Fibroblast of lung (primary cell): ENCODE results near the gene GRK5. TPM values are rescaled to one million over a fixed set of nuclear protein-coding genes. Genes with fewer than 3 reads are reported as not detected.

ENCODE experiments used
- DNase-seq, 2 donors: peaks; one replicate each; pipeline versions ENCODE4 v3.0.0 to v3.0.0-alpha.2; 2010; ENCODE audit warnings: low read depth in 2 of 2
- H2AFZ ChIP-seq: 2 replicates; pipeline ENCODE4 v1.5.1; 2012; ENCODE audit warnings: low read length, control low read depth, inconsistent platforms
- H3K27ac ChIP-seq: 2 replicates; pipeline ENCODE4 v1.5.1; 2011; ENCODE audit warnings: low read length, control low read depth; ENCODE audit not compliant: insufficient read depth
- H3K27me3 ChIP-seq: 2 replicates; pipeline ENCODE4 v1.5.1; 2011; ENCODE audit warnings: mild to moderate bottlenecking, low read length; ENCODE audit not compliant: control insufficient read depth, insufficient read depth
- H3K36me3 ChIP-seq: 2 replicates; pipeline ENCODE4 v1.5.1; 2011; ENCODE audit warnings: low read length; ENCODE audit not compliant: control insufficient read depth, insufficient read depth
- H3K4me1 ChIP-seq: 2 replicates; pipeline ENCODE4 v1.5.1; 2011; ENCODE audit warnings: low read length; ENCODE audit not compliant: control insufficient read depth, insufficient read depth; ENCODE audit errors: extremely low read depth
- H3K4me2 ChIP-seq: 2 replicates; pipeline ENCODE4 v1.5.1; 2011; ENCODE audit warnings: low read length, control low read depth; ENCODE audit not compliant: insufficient read depth; ENCODE audit errors: extremely low read depth
- H3K4me3 ChIP-seq, 4 experiments: fragments of 200-600 bp in 1 of 4; sonication (generic) in 1 of 4; replicated peaks in 1 of 4; 2 replicates each; pipeline ENCODE4 v1.5.1; 2011 to 2016; ENCODE audit warnings: low read length in 4 of 4, low read depth in 3 of 4, mild to moderate bottlenecking in 3 of 4, control low read depth in 2 of 4, inconsistent platforms in 1 of 4, mixed read lengths in 1 of 4; ENCODE audit not compliant: insufficient read depth in 1 of 4; ENCODE audit errors: control extremely low read depth in 1 of 4
- H3K79me2 ChIP-seq: 2 replicates; pipeline ENCODE4 v1.5.1; 2012; ENCODE audit warnings: mild to moderate bottlenecking, low read length, inconsistent platforms; ENCODE audit not compliant: control insufficient read depth, insufficient read depth
- H3K9ac ChIP-seq: 2 replicates; pipeline ENCODE4 v1.5.1; 2011; ENCODE audit warnings: mild to moderate bottlenecking, low read length, control low read depth; ENCODE audit not compliant: insufficient read depth
- H3K9me3 ChIP-seq: 2 replicates; pipeline ENCODE4 v1.5.1; 2012; ENCODE audit warnings: low read depth, low read length; ENCODE audit not compliant: control insufficient read depth, insufficient read depth
- H4K20me1 ChIP-seq: 2 replicates; pipeline ENCODE4 v1.5.1; 2011; ENCODE audit warnings: low read length; ENCODE audit not compliant: control insufficient read depth, insufficient read depth; ENCODE audit errors: extremely low read depth
- CTCF ChIP-seq, 2 donors: IDR thresholded peaks in 1 of 2; conservative IDR thresholded peaks in 1 of 2; 1 replicate in 1 of 2; 2 replicates in 1 of 2; pipeline ENCODE4 v1.5.1; 2011 to 2012; ENCODE audit warnings: low read length in 2 of 2, control low read depth in 1 of 2, inconsistent platforms in 1 of 2, low read depth in 1 of 2, mild to moderate bottlenecking in 1 of 2
- EZH2 ChIP-seq: IDR thresholded peaks from 2 replicates; pipeline ENCODE4 v1.5.1; 2012; ENCODE audit warnings: low read length, control low read depth, mild to moderate bottlenecking; ENCODE audit errors: missing control alignments
- polyA plus RNA-seq, 2 donors: library from polyadenylated mRNA; depleted of rRNA in 1 of 2; stranded (reverse) in 1 of 2; unstranded in 1 of 2; fragments of >200 nt; gene quantifications; 2 replicates each; pipeline ENCODE4 v1.2.1, GENCODE V29; 2011 to 2012; ENCODE audit warnings: missing spikeins in 1 of 2
- total RNA-seq: library from RNA; depleted of rRNA; stranded (reverse); fragments of >200 nt; gene quantifications from 2 replicates; pipeline ENCODE4 v1.2.1, GENCODE V29; 2014

Gene GRK5
- total and polyA plus RNA-seq, 2 donors (not counting 1 experiment from before 2014, with no cell fraction given): 24.1 to 90.3 TPM

GRCh38 chr10:119268428-119268827 lies 61.1 kb downstream of the GRK5 start:
- H3K4me3 ChIP-seq: no peak overlapping the region
- H2AFZ ChIP-seq: no peak overlapping the region
- H4K20me1 ChIP-seq: no peaks in the 10 kb centered on the region
- peaks cover 21% of the 10 kb centered on the region for H3K4me1 ChIP-seq
- TF ChIP-seq EZH2 (no peak), CTCF (conservative IDR thresholded peaks at IDR 0.05 in 1 of 2, IDR thresholded peaks at IDR 0.05 in 1 of 2; ENCODE audit: low read depth in 1 of 2, low read length in 2 of 2) (no peak)
- no peak overlapping the region for H3K9ac ChIP-seq
- H3K4me2 ChIP-seq: no peak overlapping the region
- peak overlapping the region; percentile 13 for H3K27ac ChIP-seq
- DNase-seq: no peak
- peaks cover 1% of the 10 kb centered on the region for H3K36me3 ChIP-seq
- peaks cover 71% of the 10 kb centered on the region for H3K79me2 ChIP-seq
- H3K9me3 ChIP-seq: no peaks in the 10 kb centered on the region
- H3K27me3 ChIP-seq: no peaks in the 10 kb centered on the region

- no peak for DNase-seq
- Histone ChIP-seq H3K9me3 (no peaks in the 10 kb centered on the region), H3K36me3 (peaks cover 1% of the 10 kb centered on the region), H3K79me2 (peaks cover 74% of the 10 kb centered on the region), H3K9ac (no peak overlapping the region), H2AFZ (no peak overlapping the region), H3K4me2 (no peak overlapping the region), H3K27me3 (no peaks in the 10 kb centered on the region), H3K27ac (peak overlapping the region; percentile 13), H3K4me1 (peaks cover 21% of the 10 kb centered on the region), H3K4me3 (no peak overlapping the region), H4K20me1 (no peaks in the 10 kb centered on the region)
- TF ChIP-seq CTCF (conservative IDR thresholded peaks at IDR 0.05 in 1 of 2, IDR thresholded peaks at IDR 0.05 in 1 of 2; ENCODE audit: low read depth in 1 of 2, low read length in 2 of 2) (no peak), EZH2 (no peak)
Observed at GRCh38 chr10:119268871-119269506, 61.6 kb downstream of the GRK5 start.

- no peaks in the 10 kb centered on the region for H3K27me3 ChIP-seq
- H2AFZ ChIP-seq: no peak overlapping the region
- no peaks in the 10 kb centered on the region for H3K9me3 ChIP-seq
- no peaks in the 10 kb centered on the region for H4K20me1 ChIP-seq
- H3K79me2 ChIP-seq: peaks cover 75% of the 10 kb centered on the region
- H3K27ac ChIP-seq: no peak overlapping the region
- peaks cover under 1% of the 10 kb centered on the region for H3K36me3 ChIP-seq
- H3K4me2 ChIP-seq: no peak overlapping the region
- no peak overlapping the region for H3K4me3 ChIP-seq
- DNase-seq: no peak
- TF ChIP-seq CTCF (conservative IDR thresholded peaks at IDR 0.05 in 1 of 2, IDR thresholded peaks at IDR 0.05 in 1 of 2; ENCODE audit: low read depth in 1 of 2, low read length in 2 of 2) (no peak), EZH2 (no peak)
- no peak overlapping the region for H3K9ac ChIP-seq
- H3K4me1 ChIP-seq: peaks cover 23% of the 10 kb centered on the region
Observed at GRCh38 chr10:119269737-119270136, 62.4 kb downstream of the GRK5 start.
